Epidermal melanocyte (primary cell): Measurements from ENCODE around the gene KLHL26.
"Not testable (repeated sequence)": the region's sequence is repeated elsewhere in the genome, so short reads cannot be mapped to it uniquely, and the experiment has no call there.

ENCODE experiments used
- DNase-seq: peaks from one replicate; pipeline ENCODE4 v3.0.0; 2011; ENCODE audit warnings: low spot score; ENCODE audit not compliant: insufficient read length

Gene KLHL26

GRCh38 chr19:18636969-18637629, at the start of gene KLHL26:
KLHL26 (plus strand) TSS chr19:18637028; CDS start chr19:18637055, 27 bp downstream.
- no peak for DNase-seq

- no peak for DNase-seq
Measured at GRCh38 chr19:18587561-18587960, 49.3 kb upstream of the KLHL26 start.

GRCh38 chr19:18587962-18588610, 48.7 kb upstream of the KLHL26 start:
- no peak for DNase-seq

GRCh38 chr19:18588611-18589379, 48.0 kb upstream of the KLHL26 start, which contains the start of gene REX1BD:
REX1BD (plus strand) TSS chr19:18588798; CDS start chr19:18588802, 4 bp downstream.
- DNase-seq: peak; percentile 66

GRCh38 chr19:18589380-18590272, 47.2 kb upstream of the KLHL26 start:
- no peak for DNase-seq

- DNase-seq: no peak
Measured at GRCh38 chr19:18590273-18591272, 46.3 kb upstream of the KLHL26 start.

GRCh38 chr19:18591735-18592385, 45.0 kb upstream of the KLHL26 start:
- no peak for DNase-seq

GRCh38 chr19:18592732-18593131, 44.1 kb upstream of the KLHL26 start:
- DNase-seq: not testable (repeated sequence)

- no peak for DNase-seq
Measured at GRCh38 chr19:18593367-18594095, 43.3 kb upstream of the KLHL26 start.

- peak; percentile 83 for DNase-seq
Measured at GRCh38 chr19:18594096-18594823, 42.6 kb upstream of the KLHL26 start.

- DNase-seq: no peak
Measured at GRCh38 chr19:18594824-18595373, 41.9 kb upstream of the KLHL26 start.

GRCh38 chr19:18595475-18595874, 41.4 kb upstream of the KLHL26 start:
- no peak for DNase-seq

GRCh38 chr19:18596752-18597157, 40.1 kb upstream of the KLHL26 start:
- DNase-seq: no peak

- DNase-seq: no peak
Measured at GRCh38 chr19:18597809-18598660, 38.8 kb upstream of the KLHL26 start.

- DNase-seq: no peak
Measured at GRCh38 chr19:18599485-18599884, 37.3 kb upstream of the KLHL26 start.

- DNase-seq: not testable (repeated sequence)
Measured at GRCh38 chr19:18600692-18601397, 36.0 kb upstream of the KLHL26 start.
